HK-2 (cell line): ENCODE measurements around the gene MS4A10.

Experiments
- DNase-seq: peaks from one replicate; pipeline ENCODE4 v3.0.0-alpha.2; 2018; ENCODE audit not compliant: unreplicated experiment

The MS4A10 gene

DNA sequence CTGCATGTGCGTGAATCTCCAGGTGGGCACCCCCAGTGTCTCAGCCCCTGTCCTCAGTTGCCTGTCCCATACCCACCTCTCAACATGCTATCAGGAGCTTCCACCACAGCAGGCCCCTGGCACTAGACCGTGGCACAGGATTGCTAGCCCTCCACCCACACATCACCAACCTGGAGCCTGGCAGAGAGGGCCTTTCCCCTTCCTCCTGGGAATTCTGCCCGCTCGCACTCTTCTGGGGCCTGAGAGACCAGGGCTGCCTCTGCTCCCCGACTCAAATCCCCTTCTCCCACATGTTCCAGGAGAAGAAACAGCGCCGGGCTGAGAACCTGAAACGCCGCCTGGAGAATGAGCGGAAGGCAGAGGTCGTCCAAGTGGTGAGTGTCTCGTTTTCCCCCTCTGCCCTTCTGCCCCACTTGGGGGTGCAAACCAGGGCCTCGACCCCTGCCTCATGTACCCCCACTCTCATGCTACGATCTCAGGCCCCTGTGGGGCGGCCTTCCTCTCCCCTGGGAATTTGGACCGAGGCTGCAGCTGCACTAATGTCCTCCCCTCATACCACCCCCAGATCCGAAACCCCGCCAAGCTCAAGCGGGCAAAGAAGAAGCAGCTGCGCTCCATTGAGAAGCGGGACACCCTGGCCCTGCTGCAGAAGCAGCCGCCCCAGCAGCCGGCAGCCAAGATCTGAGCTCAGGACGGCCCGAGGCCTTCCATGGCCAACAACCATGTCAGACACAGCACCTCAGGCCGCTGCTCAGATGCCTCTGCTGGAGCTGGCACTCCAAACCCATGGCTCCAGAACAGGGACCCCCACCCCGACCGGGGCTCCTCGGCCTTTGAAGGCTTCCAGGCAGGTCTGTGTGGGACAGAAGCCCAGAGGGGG is 64.7 kb downstream of the MS4A10 start:
- DNase-seq, result no peak
